VCaP (cell line): ENCODE results near the gene CKS2.

Experiments
- H3K27ac ChIP-seq: fragments of 450-650 bp; 2 replicates; pipeline ENCODE4 v1.5.1; 2017
- CTCF ChIP-seq: fragments of 450-650 bp; conservative IDR thresholded peaks from 2 replicates; pipeline ENCODE4 v1.5.1; 2017; ENCODE audit warnings: mild to moderate bottlenecking, moderate library complexity

Gene CKS2

GRCh38 chr9:89304020-89304833, 6.8 kb upstream of the CKS2 start:
- TF ChIP-seq CTCF = no peak
- H3K27ac ChIP-seq = no peak overlapping the region

GRCh38 chr9:89304834-89305188, 6.2 kb upstream of the CKS2 start:
- H3K27ac ChIP-seq = no peak overlapping the region
- TF ChIP-seq CTCF = no peak

- TF ChIP-seq CTCF = no peak
- no peak overlapping the region for H3K27ac ChIP-seq
Measured at GRCh38 chr9:89305868-89306267, 5.1 kb upstream of the CKS2 start.

- H3K27ac ChIP-seq = peak overlapping the region; percentile 97; the same call in 1 of the 2 replicates
Measured at GRCh38 chr9:89309166-89309565, 1.8 kb upstream of the CKS2 start.

GRCh38 chr9:89309608-89310474, 1.2 kb upstream of the CKS2 start:
- no peak for TF ChIP-seq CTCF
- peak overlapping the region; percentile 97 for H3K27ac ChIP-seq

More at GRCh38 chr9:89309166-89309565, 1.8 kb upstream of the CKS2 start:
- TF ChIP-seq CTCF = no peak

- no peak for TF ChIP-seq CTCF
- peak overlapping the region; percentile 97 for H3K27ac ChIP-seq
Measured at GRCh38 chr9:89311346-89312221, 589 bp downstream of the CKS2 start.
